K562 (cell line): ENCODE data around the gene EMILIN3. TPM values are rescaled to one million over a fixed set of nuclear protein-coding genes. Genes with fewer than 3 reads are reported as not detected.

ENCODE experiments used
- FOXA1 ChIP-seq: fragments of 450-650 bp; IDR thresholded peaks from 2 replicates; pipeline ENCODE4 v1.6.1; 2016; ENCODE audit warnings: mild to moderate bottlenecking, borderline replicate concordance
- GTF3C2 ChIP-seq: IDR thresholded peaks from 3 replicates; pipeline ENCODE4 v1.6.1; 2011; ENCODE audit warnings: borderline replicate concordance, mild to moderate bottlenecking, moderate library complexity; ENCODE audit not compliant: insufficient read length; ENCODE audit errors: extremely low read depth
- KAT2B ChIP-seq: IDR thresholded peaks from one replicate; pipeline ENCODE4 v1.6.1; 2012; ENCODE audit warnings: low read depth, mild to moderate bottlenecking, control low read depth, inconsistent platforms, low read length, moderate library complexity
- LEF1 ChIP-seq: fragments of 450-650 bp; IDR thresholded peaks from 2 replicates; pipeline ENCODE4 v1.6.1; 2016; ENCODE audit warnings: mild to moderate bottlenecking
- MAX ChIP-seq: sonication (generic); formaldehyde crosslinking; IDR thresholded peaks from 2 replicates; pipeline ENCODE4 v1.9.0; 2022; ENCODE audit warnings: mild to moderate bottlenecking, missing genetic modification reagents
- NCOA1 ChIP-seq: fragments of 450-650 bp; IDR thresholded peaks from 2 replicates; pipeline ENCODE4 v1.6.1; 2016; ENCODE audit warnings: low read depth
- NCOA2 ChIP-seq, 2 experiments: fragments of 450-650 bp; IDR thresholded peaks; 2 replicates each; pipeline ENCODE4 v1.6.1; 2018; ENCODE audit warnings: mild to moderate bottlenecking in 2 of 2, moderate library complexity in 1 of 2; ENCODE audit not compliant: partially characterized antibody in 2 of 2
- NFIC ChIP-seq: fragments of 450-650 bp; IDR thresholded peaks from 2 replicates; pipeline ENCODE4 v1.6.1; 2017; ENCODE audit warnings: mild to moderate bottlenecking, inconsistent platforms
- NFYB ChIP-seq: IDR thresholded peaks from 2 replicates; pipeline ENCODE4 v1.6.1; 2011; ENCODE audit warnings: mild to moderate bottlenecking, moderate library complexity; ENCODE audit not compliant: insufficient read length; ENCODE audit errors: extremely low read depth
- POLR2G ChIP-seq: fragments of 200-400 bp; formaldehyde crosslinking; IDR thresholded peaks from 2 replicates; pipeline ENCODE4 v1.6.1; 2017; ENCODE audit warnings: low read depth, mild to moderate bottlenecking, antibody characterized with exemption, low read length, moderate library complexity
- SMAD4 ChIP-seq: fragments of 250-450 bp; sonication (Bioruptor Pico); conservative IDR thresholded peaks from 2 replicates; pipeline ENCODE4 v1.8.0; 2021; ENCODE audit warnings: inconsistent platforms, mild to moderate bottlenecking, moderate library complexity
- SP1 ChIP-seq: sonication (generic); formaldehyde crosslinking; IDR thresholded peaks from 2 replicates; pipeline ENCODE4 v1.8.1; 2022; ENCODE audit warnings: mild to moderate bottlenecking, missing genetic modification reagents
- TFAP4 ChIP-seq: sonication (generic); formaldehyde crosslinking; IDR thresholded peaks from 2 replicates; pipeline ENCODE4 v1.8.0; 2022; ENCODE audit warnings: missing genetic modification reagents, mild to moderate bottlenecking, moderate library complexity, borderline replicate concordance
- THAP12 ChIP-seq: fragments of 250-450 bp; sonication (Bioruptor Pico); IDR thresholded peaks from 2 replicates; pipeline ENCODE4 v1.9.0; 2021; ENCODE audit warnings: mild to moderate bottlenecking, inconsistent platforms
- ZBTB49 ChIP-seq: sonication (generic); formaldehyde crosslinking; IDR thresholded peaks from 2 replicates; pipeline ENCODE4 v1.8.0; 2022; ENCODE audit warnings: missing genetic modification reagents, mild to moderate bottlenecking, borderline replicate concordance
- ZBTB7A ChIP-seq: IDR thresholded peaks from 2 replicates; pipeline ENCODE4 v1.6.1; 2011; ENCODE audit warnings: low read depth, mild to moderate bottlenecking, low read length, moderate library complexity, borderline replicate concordance; ENCODE audit not compliant: control insufficient read depth
- ZNF644 ChIP-seq: fragments of 200-800 bp; sonication (Bioruptor generic); IDR thresholded peaks from 2 replicates; pipeline ENCODE4 v1.6.1; 2016; ENCODE audit warnings: low read depth, missing genetic modification characterization, missing compliant biosample characterization
- polyA plus RNA-seq, 8 experiments: library from polyadenylated mRNA; depleted of rRNA in 4 of 8; stranded (reverse) in 5 of 8; unstranded in 3 of 8; fragments of >200 nt; fragmentation: Nextera tagmentation in 2 of 8; fragmentation: Illumina TruSeq in 1 of 8; extraction: Ambion mirVana in 2 of 8; extraction: Trizol in 1 of 8; gene quantifications; 2 replicates each; pipeline versions ENCODE4 v1.2.1 to v1.2.3, GENCODE V29; 2011 to 2014; ENCODE audit warnings: inconsistent platforms in 1 of 8, missing spikeins in 1 of 8
- total RNA-seq, 7 experiments: library from RNA; depleted of rRNA in 6 of 7; stranded (reverse); fragments of >200 nt in 6 of 7; fragmentation: Illumina TruSeq in 2 of 7; extraction: Trizol in 2 of 7; gene quantifications; 2 replicates each; pipeline versions ENCODE4 v1.2.1 to v1.2.3, GENCODE V29; 2011 to 2021; ENCODE audit warnings: low replicate concordance in 1 of 7

Gene EMILIN3
- total and polyA plus RNA-seq, 9 of the 15 experiments (the other 6 are each of a cell fraction or from before 2014, with no cell fraction given): 0.01 to 0.07 TPM; not detected in 7

- TF ChIP-seq ZBTB49 (CRISPR knock-in tag) (no peak), SP1 (no peak; the same call in 1 of the 2 replicates), LEF1 (no peak; the same call in 1 of the 2 replicates), GTF3C2 (no peak), NCOA1 (no peak), FOXA1 (no peak), NFIC (no peak), MAX (CRISPR knock-in tag) (no peak), NCOA2 (IDR thresholded peaks at IDR 0.05; ENCODE audit: partially characterized antibody in 2 of 2) (no peak), ZBTB7A (peak; percentile 82; the same call in 1 of the 2 replicates), THAP12 (CRISPR knock-in tag) (no peak), ZNF644 (no peak), SMAD4 (CRISPR knock-in tag) (no peak), POLR2G (peak; percentile 69), NFYB (no peak), KAT2B (no peak), TFAP4 (0 out of 2 replicates have a peak, but pooled peaks have one; percentile 20)
Observed at GRCh38 chr20:41317546-41318270, 48.9 kb downstream of the EMILIN3 start, which contains the start of gene ZHX3 (continued).
